NB4 (cell line): ENCODE measurements around the gene RPP25.

Source experiments
- DNase-seq: peaks from one replicate; pipeline ENCODE4 v3.0.0; 2010; ENCODE audit warnings: low read depth
- H3K4me3 ChIP-seq: one replicate; pipeline ENCODE4 v1.5.1; 2011; ENCODE audit warnings: mild to moderate bottlenecking, low read depth, low read length, moderate library complexity
- CTCF ChIP-seq: IDR thresholded peaks from one replicate; pipeline ENCODE4 v1.5.1; 2012; ENCODE audit warnings: low read depth, low read length
- MAX ChIP-seq: IDR thresholded peaks from 2 replicates; pipeline ENCODE4 v1.6.1; 2011; ENCODE audit warnings: low read depth, low read length
- MYC ChIP-seq: IDR thresholded peaks from 2 replicates; pipeline ENCODE4 v1.6.1; 2011; ENCODE audit warnings: low read depth, low read length
- POLR2A ChIP-seq: IDR thresholded peaks from 2 replicates; pipeline ENCODE4 v1.6.1; 2011; ENCODE audit warnings: mild to moderate bottlenecking; ENCODE audit not compliant: insufficient read length; ENCODE audit errors: extremely low read depth

Gene RPP25

GRCh38 chr15:74961616-74962015 lies 5.0 kb upstream of the RPP25 start:
- TF ChIP-seq CTCF (no peak), POLR2A (no peak), MAX (no peak), MYC (no peak)
- DNase-seq = no peak
- no peak overlapping the region for H3K4me3 ChIP-seq

GRCh38 chr15:74960995-74961588 lies 4.5 kb upstream of the RPP25 start:
- no peak for DNase-seq
- TF ChIP-seq MYC (no peak), CTCF (no peak), POLR2A (no peak), MAX (no peak)
- H3K4me3 ChIP-seq = no peak overlapping the region

GRCh38 chr15:74960286-74960685 lies 3.7 kb upstream of the RPP25 start:
- DNase-seq = no peak
- no peak overlapping the region for H3K4me3 ChIP-seq
- TF ChIP-seq MAX (no peak), CTCF (no peak), MYC (no peak), POLR2A (no peak)

- TF ChIP-seq MAX (no peak), CTCF (no peak)
- DNase-seq = no peak
- no peak overlapping the region for H3K4me3 ChIP-seq
These were observed 3.0 kb upstream of the RPP25 start for GRCh38 chr15:74959586-74959939.

GRCh38 chr15:74958908-74959585 lies 2.5 kb upstream of the RPP25 start:
- TF ChIP-seq CTCF (no peak), POLR2A (no peak)
- no peak overlapping the region for H3K4me3 ChIP-seq
- DNase-seq = no peak

GRCh38 chr15:74958320-74958907 lies 1.8 kb upstream of the RPP25 start:
- H3K4me3 ChIP-seq = no peak overlapping the region
- TF ChIP-seq MYC = no peak
- no peak for TF ChIP-seq POLR2A
- no peak for TF ChIP-seq CTCF
- no peak for TF ChIP-seq MAX
- no peak for DNase-seq
